ENCODE data around the gene OR5F1.

The OR5F1 gene

GRCh38 chr11:55949330-55949729, 45.1 kb downstream of the OR5F1 start:
- H3K4me1 ChIP-seq (ENCODE audit: insufficient read depth, low read length, poor library complexity, severe bottlenecking) = no peaks in the 10 kb centered on the region

More at GRCh38 chr11:55949330-55949729, 45.1 kb downstream of the OR5F1 start:
- no peak overlapping the region for H3K4me3 ChIP-seq (ENCODE audit: low read length, poor library complexity, severe bottlenecking)
- H3K4me2 ChIP-seq (ENCODE audit: low read depth, low read length, poor library complexity, severe bottlenecking) = no peak overlapping the region
- no peaks in the 10 kb centered on the region for H3K27me3 ChIP-seq (ENCODE audit: insufficient read depth, low read length, poor library complexity, severe bottlenecking)
- no peak overlapping the region for H2AFZ ChIP-seq (ENCODE audit: low read length)
- H3K9me2 ChIP-seq (replicated peaks; ENCODE audit: low read depth, low read length) = no peaks in the 10 kb centered on the region
- H3K9ac ChIP-seq (ENCODE audit: low read depth, low read length, poor library complexity, severe bottlenecking) = no peak overlapping the region
- no peaks in the 10 kb centered on the region for H3F3A ChIP-seq (ENCODE audit: low read depth)
- no peaks in the 10 kb centered on the region for H3K36me3 ChIP-seq (ENCODE audit: insufficient read depth, low read length)
- H3K9me3 ChIP-seq (ENCODE audit: insufficient read depth, low read depth, low read length) = no peaks in the 10 kb centered on the region
- no peak for TF ChIP-seq CTCF (conservative IDR thresholded peaks at IDR 0.05; ENCODE audit: low read length)
- H4K20me1 ChIP-seq (ENCODE audit: insufficient read depth, low read length, poor library complexity, severe bottlenecking) = no peaks in the 10 kb centered on the region
- H3K79me2 ChIP-seq (ENCODE audit: insufficient read depth, low read length) = no peaks in the 10 kb centered on the region

Measured in Loucy (cell line).